GM19468 (cell line): Measurements from ENCODE around the gene GPR37.

ENCODE experiments used
- ATAC-seq: cut with Tn5 transposase; IDR thresholded peaks from one replicate; pipeline ENCODE4 v1.9.1; 2021; ENCODE audit warnings: mild to moderate bottlenecking, moderate library complexity, moderate number of reproducible peaks; ENCODE audit not compliant: unreplicated experiment; ENCODE audit errors: extremely low read depth

GPR37 gene

GRCh38 chr7:124781418-124781817 is 15.8 kb upstream of the GPR37 start:
- no peak for ATAC-seq

GRCh38 chr7:124780608-124781007 is 15.0 kb upstream of the GPR37 start:
- ATAC-seq: no peak

GRCh38 chr7:124780056-124780455 is 14.5 kb upstream of the GPR37 start:
- no peak for ATAC-seq

- ATAC-seq: no peak
Observed at GRCh38 chr7:124779620-124780019, 14.0 kb upstream of the GPR37 start.

GRCh38 chr7:124779194-124779593 is 13.6 kb upstream of the GPR37 start:
- no peak for ATAC-seq

GRCh38 chr7:124777268-124777667 is 11.7 kb upstream of the GPR37 start:
- no peak for ATAC-seq

- no peak for ATAC-seq
Observed at GRCh38 chr7:124776153-124776552, 10.6 kb upstream of the GPR37 start.

GRCh38 chr7:124775422-124775821 is 9.8 kb upstream of the GPR37 start:
- no peak for ATAC-seq

- ATAC-seq: no peak
Observed at GRCh38 chr7:124773938-124774337, 8.3 kb upstream of the GPR37 start.

GRCh38 chr7:124773339-124773738 is 7.7 kb upstream of the GPR37 start:
- ATAC-seq: no peak

- ATAC-seq: no peak
Observed at GRCh38 chr7:124769136-124769535, 3.5 kb upstream of the GPR37 start.

- no peak for ATAC-seq
Observed at GRCh38 chr7:124768525-124768924, 2.9 kb upstream of the GPR37 start.

- ATAC-seq: no peak
Observed at GRCh38 chr7:124764847-124765400, 668 bp downstream of the GPR37 start.

GRCh38 chr7:124764051-124764846 is 1.3 kb downstream of the GPR37 start:
- ATAC-seq: no peak

- no peak for ATAC-seq
Observed at GRCh38 chr7:124762611-124763143, 2.9 kb downstream of the GPR37 start.

GRCh38 chr7:124761164-124761715 is 4.4 kb downstream of the GPR37 start:
- ATAC-seq: no peak

- no peak for ATAC-seq
Observed at GRCh38 chr7:124758327-124758726, 7.3 kb downstream of the GPR37 start.

- ATAC-seq: no peak
Observed at GRCh38 chr7:124754576-124755268, 10.9 kb downstream of the GPR37 start.

- ATAC-seq: no peak
Observed at GRCh38 chr7:124752310-124752709, 13.3 kb downstream of the GPR37 start.

- no peak for ATAC-seq
Observed at GRCh38 chr7:124751027-124751426, 14.6 kb downstream of the GPR37 start.

- no peak for ATAC-seq
Observed at GRCh38 chr7:124747072-124747471, 18.5 kb downstream of the GPR37 start.
